Right kidney (tissue), 1 donor: Measurements from ENCODE around the gene ERBB4.
"Not testable (repeated sequence)": the region's sequence is repeated elsewhere in the genome, so short reads cannot be mapped to it uniquely, and the experiment has no call there.

Experiments
- DNase-seq: peaks from one replicate; pipeline ENCODE4 v3.0.0-alpha.2; 2016

Gene ERBB4

DNA sequence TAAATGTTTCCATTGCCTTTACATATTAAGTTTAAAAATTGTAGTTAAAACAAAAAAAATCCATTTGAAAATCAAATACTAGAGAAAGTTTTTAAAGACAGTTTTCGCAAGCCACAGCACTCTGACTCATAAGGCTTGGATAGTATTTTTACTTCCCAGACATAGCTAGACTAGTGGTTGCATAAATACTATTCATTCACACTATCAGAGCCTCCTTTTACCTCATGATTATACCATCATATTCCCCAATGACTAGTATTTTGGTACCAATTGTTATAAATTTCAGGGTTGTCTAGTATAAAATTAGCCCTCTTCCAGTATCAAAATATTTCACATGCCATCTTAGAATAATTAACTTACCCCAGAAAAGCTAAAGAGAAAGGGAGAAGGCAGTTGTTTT is 393.5 kb downstream of the ERBB4 start:
- no peak for DNase-seq

DNA sequence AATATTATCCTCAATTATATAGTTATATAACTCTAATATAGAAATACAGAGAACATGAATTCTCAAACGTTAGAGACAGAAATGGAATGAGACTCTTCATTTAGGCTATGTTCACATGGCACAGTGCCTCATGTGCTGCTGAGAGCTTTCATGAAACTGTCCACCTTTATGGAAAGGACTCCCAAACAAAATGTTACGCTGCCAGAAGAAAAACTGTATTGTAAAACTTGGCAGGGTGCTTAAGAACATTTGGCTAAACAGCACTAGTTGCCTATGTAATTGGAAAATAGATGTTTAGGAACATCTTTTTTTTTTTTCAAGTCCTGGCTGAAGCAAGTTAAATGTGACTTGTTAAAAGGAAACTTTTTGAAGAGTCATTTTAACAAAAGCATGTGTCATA is 396.0 kb downstream of the ERBB4 start:
- no peak for DNase-seq

DNA sequence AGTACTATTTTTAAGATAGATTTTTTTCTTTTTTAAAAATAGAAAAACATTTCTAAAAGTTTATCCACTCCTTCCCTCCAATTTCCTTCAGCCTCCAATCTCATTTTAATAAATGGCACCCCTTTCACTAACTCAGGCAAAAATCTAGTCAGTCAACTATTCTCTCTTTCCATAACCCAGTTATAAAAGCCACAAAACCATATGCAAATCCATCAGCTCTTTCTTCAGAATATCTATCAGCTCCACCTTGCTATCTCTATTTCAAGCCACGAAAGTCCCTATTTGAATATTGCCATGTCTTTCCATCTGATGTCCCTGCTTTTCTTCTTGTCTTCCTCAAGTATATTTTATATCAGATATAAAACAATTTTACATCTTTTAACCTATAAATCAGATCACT is 397.1 kb downstream of the ERBB4 start:
- no peak for DNase-seq

DNA sequence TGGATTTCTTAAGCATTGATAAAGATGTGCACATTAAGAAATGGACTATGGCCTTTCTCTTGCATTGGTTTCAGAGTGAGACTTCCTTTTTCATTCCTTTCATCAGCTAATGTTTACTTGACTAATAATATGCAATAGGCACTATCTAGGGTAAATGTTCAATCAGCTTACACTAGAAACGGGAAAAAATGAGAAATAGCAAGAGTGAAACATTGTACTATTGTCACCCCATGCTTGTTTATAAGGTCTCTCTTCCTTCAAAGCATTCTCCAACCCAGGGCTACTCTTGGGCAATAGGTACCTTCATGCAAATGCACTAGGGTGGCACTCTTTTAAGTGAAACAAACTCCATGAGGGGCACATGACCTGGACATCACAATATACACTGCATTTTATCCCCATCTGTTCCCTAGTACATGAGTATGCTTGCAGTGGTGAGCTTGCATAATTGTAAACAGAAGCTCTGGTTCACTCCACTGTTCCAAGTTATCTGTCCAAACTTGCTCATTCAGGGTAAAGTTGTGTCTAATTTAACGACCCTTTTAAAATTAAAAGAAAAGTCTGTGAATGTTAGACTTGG is 402.3 kb downstream of the ERBB4 start:
- DNase-seq = no peak

DNA sequence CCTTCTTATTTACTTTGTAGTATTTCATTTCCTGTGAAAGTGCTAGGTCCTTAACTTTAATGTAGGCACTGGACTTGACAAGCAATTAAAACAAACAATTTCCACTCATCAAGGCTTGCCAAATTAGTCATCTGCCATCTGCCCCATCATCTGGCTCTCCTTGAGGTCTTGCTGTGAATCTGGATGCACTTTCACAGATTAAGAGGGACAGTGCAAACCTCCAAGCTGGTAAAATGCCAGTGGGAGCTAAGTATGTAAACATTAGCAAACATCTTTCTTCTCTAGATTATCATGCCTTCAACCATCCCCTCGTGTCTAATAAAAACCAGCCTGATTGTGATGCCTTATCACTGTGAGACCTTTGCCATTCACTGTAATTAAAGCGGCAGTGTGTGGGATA is 402.9 kb downstream of the ERBB4 start:
- no peak for DNase-seq

DNA sequence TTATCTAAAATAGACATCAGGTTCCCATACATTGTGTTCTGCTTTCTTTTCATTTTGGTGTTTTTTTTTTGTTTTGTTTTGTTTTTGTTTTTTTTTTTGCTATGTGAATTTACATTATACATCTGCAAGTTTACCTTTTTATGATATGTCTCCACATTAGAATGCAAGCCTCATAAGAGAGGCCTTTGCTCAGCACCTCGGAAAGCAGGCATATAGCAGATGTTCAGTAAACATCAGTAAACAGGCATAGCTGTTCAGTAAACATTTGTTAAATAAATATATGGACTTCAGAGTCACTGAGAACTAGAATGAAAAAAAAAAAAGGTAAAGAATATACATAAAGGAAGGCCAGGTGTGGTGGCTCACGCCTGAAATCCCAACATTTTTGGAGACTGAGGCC is 405.3 kb downstream of the ERBB4 start:
- DNase-seq = no peak

DNA sequence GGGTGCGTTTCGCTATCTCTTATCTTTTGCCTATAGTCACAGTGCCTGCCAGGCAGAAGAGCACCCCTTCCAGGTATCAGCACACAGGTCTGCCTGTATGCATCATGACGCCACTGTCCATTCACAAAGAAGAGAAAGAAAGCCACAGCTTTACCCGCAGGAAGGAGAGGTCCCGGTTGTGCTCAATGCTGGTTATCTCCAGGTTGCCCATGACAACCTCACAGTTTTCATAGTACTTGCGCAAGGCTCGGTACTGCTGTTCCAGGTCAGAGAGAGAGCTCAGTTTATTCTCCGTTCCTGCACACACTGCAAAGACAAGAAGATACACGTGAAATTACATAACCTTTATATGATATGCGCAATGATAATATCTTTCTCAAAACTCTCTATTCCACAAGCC is 414.0 kb downstream of the ERBB4 start:
- DNase-seq = no peak

DNA sequence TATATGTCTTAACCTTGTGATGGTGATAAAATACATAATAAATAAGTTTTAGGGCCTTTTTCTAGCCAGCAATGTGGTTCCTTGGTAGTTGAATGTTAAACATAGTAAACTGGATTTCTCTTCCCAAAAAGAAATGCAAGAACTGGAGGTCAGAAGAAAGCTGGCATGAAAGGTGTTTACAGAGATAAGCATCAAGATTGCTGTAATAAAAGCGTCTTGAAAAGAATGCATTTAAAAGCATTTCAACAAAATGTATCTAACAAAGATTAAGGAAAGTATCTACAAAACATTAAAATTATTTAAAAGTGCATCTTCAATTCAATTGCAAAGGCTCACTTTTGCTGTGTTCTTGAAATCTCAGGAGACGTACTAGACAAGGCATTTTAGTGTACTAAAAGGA is 419.0 kb downstream of the ERBB4 start:
- no peak for DNase-seq

DNA sequence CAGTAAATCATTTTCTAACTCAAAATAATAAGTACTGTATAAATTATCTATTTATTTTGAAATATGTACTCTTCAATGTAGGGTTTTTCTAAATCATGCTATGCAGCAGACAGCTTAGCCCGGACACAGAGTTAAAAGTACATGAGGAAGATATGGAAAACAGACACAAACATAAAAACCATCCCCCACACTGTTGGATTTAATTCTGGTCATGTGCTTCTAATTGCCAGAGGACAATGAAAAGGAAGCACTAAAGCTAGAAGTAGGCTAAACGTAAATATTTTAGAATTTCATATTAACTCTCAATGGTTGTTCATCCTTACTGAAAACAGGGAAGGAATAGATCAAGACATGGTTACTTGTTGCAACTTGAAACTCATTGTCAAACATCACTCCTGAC is 420.7 kb downstream of the ERBB4 start:
- DNase-seq = no peak

DNA sequence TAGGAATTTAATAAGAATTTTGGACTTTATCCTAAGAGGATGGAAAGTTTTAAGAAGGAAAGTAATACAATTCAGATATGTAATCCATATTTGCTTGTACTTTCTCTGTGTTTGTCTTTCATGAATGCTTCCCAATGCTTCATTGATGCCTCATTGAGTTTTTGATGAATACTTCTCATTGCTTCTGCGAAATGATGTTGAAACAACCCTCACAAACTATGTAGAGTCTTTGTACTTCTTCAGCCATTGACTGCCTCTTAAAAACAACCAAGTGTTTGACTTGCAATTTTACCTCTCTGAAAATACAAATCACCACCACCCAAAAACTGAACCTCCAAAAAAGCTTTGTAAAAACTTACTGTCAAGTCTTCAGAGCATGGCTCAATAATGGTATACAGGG is 424.1 kb downstream of the ERBB4 start:
- no peak for DNase-seq

DNA sequence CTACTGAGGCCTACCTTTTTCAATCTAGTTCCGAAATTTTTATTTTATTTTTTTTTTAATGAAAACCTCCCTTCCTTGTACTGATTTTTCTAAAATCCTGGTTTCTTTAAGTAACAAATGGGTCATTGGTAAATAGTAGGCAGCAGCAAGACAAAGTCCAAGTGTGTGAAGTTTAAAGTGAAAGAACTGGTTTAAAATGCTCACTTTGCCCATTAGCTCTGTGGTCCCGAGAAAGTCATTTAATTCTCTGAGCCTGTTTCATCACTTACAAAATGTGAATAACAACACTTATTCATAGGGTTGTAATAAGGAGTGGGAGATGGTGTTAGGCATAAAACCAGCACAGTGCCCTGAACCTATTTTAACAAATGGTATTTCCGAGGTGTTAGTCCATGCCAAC is 426.2 kb downstream of the ERBB4 start:
- DNase-seq = no peak

DNA sequence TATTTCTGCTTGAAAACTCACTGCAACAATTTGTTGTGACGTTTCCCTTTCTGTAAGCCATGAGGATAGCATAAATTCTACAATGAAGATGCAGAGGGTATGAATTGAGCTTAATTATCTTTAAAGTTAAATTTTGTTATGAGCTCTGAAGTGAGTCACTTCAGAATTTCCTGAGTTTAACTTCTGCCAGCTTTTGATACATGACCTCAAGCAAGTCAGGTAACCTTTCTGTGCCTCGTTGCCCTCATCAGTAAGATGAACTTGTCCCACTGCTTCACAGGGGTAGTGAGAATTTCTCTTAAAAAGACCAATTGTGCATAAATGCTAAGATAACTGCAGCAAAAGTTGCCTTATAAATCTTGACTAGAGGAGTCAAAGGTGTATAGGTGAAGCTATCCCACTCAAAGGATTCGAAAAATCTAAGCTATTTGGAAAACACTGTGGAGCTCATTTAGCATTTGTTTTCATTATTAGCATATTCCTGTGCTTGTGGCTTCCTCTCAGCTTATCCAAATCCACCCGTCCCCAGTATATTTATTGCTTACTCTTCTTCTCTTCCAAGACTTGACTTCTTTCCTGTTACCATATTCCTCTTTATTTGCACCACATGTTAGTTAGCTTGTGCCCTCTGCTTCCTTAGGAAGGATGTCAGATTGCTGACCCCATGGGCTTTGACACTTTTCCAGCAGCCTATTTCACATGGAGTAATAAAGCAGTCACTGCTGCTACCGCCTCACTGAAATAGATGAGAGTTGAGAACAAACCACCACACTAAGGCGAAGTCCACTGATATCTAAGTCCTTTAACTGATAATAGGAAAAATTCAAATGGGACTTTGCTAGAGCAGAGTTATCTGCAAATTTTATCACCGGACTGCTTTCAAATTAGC is 428.6 kb downstream of the ERBB4 start:
- DNase-seq = no peak

DNA sequence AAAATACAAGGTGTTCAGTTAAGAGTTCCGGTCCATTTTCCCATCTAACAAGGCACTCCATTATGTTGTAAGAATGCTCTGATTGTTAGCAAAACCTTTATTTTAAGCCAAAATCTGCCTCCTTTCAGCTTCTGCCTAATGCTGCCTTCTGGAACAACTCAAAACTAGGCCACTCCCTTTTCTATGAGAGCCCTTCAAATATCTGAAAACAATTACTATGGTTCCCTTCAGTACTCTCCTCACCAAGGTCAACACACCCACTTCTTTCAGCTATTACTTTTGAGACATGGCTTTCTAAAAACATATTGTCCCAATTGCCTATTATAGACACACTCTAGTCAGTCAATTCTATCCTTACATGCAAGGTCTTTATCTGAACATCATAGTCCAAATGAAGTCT is 429.4 kb downstream of the ERBB4 start:
- DNase-seq = no peak

DNA sequence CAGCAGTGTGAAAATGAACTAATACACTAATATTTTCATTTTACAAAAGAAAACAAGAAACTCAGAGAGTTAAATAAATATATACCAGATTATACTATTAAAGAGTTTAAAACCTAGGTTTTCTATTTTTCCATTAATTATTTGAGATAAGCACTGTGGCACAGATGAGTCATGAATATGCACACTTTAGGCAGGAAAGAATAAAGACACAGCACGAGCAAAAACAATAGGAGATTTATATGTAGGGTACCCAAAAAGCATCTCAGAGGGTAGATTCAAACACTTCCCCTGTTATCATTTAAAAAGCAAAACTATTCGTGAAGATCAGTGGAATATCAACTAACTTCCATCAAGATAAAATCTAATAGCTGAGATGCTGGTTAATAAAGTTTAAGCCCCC is 430.6 kb downstream of the ERBB4 start:
- no peak for DNase-seq

DNA sequence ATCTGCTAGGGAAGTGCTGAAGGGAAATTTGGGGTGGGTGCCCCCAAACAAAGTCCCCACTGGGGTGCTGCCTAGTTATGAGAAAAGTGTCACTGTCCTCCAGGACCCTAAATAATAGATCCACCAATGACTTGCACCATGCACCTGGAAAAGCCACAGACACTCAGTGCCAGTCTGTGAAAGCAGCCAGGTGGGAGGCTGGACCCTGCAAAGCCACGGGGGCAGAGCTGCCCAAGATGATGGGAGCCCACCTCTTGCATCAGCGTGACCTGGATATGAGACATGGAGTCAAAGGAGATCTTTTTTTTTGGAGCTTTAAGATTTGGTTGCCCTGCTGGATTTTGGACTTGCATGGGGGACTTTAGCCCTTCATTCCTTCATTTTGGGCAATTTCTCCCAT is 431.6 kb downstream of the ERBB4 start:
- no peak for DNase-seq

DNA sequence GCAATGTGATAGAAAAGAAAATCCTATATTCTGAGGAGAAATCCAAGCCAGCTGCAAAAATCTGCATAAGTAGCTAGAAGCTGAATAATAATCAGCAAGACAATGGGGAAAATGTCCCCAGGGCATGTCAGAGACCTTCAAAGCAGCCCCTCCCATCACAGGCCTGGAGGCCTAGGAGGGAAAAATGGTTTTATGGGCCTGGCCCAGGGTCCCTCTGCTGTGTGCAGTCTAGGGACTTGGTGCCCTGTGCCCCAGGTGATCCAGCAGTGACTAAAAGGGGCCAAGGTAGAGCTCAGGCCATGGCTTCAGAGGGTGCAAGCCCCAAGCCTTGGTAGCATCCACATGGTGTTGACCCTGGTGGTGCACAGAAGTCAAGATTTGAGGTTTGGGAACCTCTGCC is 432.1 kb downstream of the ERBB4 start:
- DNase-seq = not testable (repeated sequence)

DNA sequence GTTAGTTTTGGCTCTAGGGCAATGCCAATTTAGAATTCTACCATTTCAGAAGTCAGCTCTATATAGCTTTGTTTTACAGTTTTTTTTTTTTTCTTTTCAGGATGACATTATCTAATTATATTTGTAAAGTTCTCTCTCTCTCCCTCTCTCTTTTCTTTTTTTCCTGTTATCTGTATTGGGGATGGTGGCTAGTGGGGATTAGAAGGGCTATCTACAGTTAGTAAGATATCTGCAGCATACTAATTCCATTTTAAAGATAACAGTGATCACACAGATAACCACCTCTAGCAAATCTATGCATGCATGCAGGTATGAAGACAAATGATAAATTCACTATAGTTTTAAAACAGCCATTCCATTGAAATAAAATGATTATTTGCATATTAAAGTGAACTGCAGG is 438.9 kb downstream of the ERBB4 start:
- DNase-seq = no peak

DNA sequence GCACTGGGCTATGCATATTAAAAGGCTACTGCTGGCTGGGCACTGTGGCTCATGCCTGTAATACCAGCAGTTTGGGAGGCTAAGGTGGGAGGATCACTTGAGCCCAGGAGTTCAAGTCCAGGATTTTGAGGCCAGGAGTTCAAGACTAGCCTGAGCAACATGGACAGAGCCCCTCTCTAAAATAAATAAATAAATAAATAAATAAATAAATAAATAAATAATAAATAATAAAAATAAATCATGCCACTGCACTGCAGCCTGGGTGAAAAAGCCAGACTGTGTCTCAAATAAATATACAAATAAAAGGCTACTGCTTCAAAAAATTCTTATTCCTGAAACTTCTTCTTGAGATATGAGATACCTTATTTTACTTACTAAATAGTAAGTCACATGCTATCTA is 439.6 kb downstream of the ERBB4 start:
- DNase-seq = no peak

DNA sequence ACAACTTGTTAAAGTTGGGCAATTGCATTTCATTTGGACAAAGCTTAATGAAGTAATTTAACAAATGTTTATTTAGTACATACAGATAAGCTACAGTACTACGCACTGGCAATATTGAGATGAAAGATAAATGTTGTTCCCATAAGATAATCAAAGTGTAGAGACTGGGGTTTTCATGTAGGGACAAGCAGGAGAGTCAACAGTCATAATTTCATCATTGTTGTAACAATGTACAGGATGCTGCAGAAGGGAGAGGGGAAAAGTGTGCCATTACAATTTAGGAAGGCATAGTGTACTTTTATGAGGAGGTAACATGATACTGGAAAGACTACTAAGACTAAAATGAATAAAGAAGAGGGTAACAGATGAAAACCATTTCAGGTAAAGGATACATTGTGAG is 441.6 kb downstream of the ERBB4 start:
- DNase-seq = no peak

DNA sequence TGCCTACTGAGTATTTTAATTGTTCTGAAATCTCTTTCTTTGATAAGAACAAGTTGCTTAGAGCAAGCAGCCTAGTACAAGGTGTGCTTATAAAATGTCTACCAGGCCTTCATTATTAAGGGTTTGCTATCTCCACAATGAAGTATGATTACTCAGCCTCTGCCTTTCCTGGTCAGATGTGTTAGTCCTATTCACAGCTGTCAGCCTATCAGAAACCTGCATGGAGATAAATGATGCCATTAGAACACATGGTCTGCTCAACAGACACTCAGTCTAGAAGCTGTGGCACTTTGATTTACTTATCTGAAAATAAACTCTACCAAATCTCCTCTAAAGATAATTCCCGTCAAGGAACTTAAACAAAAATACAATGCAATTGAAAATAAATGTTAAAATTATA is 448.7 kb downstream of the ERBB4 start:
- no peak for DNase-seq

DNA sequence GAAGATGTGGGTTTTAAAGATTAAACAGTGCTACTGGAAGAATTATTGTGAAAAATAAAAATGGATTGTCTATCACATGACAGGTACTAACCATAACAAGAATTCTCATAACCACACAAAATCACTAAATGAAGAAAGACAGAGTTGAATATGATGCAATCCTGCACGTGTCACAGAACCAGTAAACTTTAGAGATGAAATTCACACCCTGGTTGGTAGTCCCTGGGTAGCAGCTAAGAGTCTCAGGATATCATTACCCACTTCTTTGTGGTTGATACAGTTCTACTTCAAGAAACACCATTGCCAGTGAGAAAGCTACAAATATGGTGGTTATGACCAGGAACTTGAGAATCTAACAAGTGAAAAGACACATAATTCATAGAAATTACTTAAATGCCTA is 450.2 kb downstream of the ERBB4 start:
- DNase-seq = no peak

DNA sequence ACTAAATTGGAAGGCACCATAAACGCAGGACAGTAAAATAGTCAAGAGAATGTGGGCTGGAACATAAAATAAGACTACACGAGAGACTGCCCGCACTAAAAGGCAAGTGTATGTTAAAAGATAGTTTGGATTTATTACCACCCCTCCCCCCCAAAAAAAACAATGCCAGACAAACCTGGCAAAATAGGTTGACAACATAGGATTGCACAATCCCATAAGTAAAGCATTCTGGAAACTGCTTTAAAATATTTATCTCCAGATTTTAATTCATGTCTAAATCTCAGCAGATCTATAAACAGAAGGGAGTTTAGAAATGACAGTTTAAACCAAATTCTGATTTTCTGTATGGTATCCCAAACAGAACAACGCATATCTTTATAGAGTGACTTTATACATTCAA is 455.1 kb downstream of the ERBB4 start:
- no peak for DNase-seq

DNA sequence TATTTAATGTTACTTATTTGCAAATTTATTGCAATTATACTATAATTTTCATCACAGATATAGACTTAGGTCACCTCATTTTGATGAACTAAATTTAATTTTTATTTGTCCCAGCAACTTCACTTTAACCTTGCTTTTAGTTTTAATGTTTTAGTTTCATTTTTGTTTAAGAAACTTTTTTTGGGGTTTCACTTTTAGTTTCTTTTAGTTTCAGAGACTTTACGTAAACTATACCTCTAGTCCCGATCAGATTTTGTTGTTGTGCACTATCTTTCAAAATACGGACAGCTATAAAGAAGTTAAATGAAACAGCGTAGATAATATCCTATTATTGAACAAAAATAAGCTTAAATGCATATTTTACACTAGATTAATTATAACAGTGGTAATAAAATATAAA is 460.5 kb downstream of the ERBB4 start:
- DNase-seq = no peak

DNA sequence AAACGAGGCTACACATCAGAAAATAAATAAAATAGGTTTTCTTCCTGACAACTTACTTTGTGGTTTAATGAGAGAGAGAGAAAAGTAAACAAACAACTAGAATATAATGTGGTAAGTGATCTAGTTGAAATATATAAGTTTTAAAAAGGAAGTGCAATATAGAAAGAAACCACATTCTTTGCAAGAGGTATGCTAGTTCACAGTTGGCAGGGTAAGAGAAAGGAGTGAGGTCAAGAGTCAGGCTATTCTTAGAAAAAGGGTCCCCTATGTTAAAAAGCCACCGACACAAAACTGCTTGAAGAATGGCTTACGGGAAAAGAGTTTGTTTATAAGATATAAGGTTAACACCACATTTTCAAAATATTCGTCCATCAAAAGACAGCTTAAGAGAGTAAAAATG is 462.1 kb downstream of the ERBB4 start:
- no peak for DNase-seq

DNA sequence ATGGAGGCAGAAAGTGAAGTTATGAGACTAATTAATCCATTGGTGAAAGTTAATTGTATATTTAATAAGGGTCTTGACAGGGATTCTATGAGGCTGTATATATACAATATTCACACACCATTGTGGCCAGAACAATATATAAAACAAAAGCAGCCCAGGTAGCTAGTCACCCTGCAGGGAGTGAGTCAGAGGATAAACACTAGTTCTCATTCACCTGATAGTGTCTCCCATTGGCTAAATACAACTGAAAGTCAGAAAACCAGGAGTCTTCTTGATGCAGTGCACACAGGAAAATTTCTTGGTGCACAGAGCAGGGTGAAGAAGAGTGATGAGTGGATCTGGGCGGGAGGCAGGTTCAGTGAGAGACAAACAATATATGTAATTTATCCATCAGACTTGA is 465.2 kb downstream of the ERBB4 start:
- no peak for DNase-seq
